Measurements from ENCODE around the gene SLC30A3.
"Not testable (repeated sequence)": the region's sequence is repeated elsewhere in the genome, so short reads cannot be mapped to it uniquely, and the experiment has no call there.

The SLC30A3 gene

DNA sequence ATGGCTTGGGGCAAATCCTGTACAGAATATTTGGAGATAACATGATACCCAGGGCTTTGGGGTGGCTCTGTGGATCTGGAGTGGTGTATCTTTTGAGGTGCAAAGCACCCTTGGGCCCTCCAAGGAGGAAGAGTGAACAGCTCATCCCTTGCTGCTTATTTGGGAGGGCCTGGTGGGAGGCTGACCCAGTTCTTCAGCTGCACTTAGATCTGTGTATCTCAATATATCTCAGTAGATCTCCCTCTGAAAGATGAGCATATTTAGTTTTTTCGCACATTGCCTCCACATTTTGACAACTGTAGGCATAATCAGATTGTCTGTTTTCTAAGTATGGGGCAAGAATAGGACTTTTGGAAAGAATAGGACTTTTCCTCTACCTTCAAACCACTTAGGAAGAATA is 22.1 kb upstream of the SLC30A3 start:
- no peak for DNase-seq

DNA sequence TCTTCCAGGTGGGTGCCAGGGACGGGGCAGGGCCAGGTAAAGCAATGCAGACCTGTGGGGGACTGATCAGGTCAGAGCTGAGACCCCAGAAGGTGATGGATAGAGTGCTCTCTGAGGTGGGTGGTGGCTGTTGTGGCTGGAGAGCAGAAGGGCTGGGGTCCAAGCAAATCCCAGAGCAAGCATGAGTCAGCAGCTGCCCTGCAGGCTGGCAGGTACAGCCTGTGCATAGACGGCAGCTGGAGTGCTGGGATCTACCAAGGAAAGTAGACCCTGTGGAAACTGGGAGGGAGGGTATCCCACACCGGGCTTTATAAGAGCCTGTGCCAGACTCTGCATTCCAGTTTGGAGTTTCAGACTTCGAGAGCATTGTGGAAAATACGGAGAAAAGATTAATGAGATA is 20.0 kb upstream of the SLC30A3 start:
- no peak for DNase-seq

DNA sequence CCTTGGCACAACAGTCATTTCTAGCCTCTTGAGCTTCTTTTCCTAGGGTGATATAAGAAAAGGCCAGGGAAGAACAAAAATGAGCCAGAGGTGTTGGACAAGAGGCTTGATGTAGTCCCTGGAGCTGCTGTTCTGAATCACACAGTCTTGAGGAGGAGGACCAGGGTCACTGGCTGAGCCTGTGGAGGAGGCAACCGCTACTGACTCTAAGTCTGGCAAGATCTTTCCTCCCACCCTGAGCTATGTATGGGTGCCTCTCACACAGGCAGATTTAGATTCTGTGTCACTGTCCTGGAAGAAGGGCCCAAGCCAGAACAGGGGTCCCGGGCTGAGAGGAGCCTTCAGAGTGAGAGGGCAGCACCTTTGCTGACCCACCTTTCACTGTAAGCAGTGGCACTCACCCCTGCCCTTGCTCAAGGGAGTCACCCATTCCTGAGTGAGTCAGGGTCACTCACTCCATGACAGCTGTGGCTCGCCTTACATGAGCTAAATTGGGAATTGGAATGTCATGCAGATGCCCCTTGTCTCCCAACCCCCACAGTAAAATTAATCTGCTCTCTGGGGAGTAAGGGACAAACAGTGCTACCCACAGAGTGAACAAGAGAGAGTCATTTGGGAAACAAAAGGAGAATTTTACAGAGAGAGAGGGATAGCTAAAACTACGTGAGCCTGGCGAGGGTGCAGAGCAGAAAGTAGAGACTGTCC is 19.2 kb upstream of the SLC30A3 start, which contains the start of gene TRIM54:
Gene TRIM54 (plus strand): TSS at position 575 of the 705 bp plus-strand sequence. CDS start 303 bp downstream, outside the sequence.
- DNase-seq: no peak

GRCh38 chr2:27281442-27281841 is 18.6 kb upstream of the SLC30A3 start:
- no peak for DNase-seq

GRCh38 chr2:27280826-27281225 is 18.0 kb upstream of the SLC30A3 start:
- no peak for DNase-seq

GRCh38 chr2:27278010-27278409 is 15.2 kb upstream of the SLC30A3 start:
- DNase-seq: no peak

DNA sequence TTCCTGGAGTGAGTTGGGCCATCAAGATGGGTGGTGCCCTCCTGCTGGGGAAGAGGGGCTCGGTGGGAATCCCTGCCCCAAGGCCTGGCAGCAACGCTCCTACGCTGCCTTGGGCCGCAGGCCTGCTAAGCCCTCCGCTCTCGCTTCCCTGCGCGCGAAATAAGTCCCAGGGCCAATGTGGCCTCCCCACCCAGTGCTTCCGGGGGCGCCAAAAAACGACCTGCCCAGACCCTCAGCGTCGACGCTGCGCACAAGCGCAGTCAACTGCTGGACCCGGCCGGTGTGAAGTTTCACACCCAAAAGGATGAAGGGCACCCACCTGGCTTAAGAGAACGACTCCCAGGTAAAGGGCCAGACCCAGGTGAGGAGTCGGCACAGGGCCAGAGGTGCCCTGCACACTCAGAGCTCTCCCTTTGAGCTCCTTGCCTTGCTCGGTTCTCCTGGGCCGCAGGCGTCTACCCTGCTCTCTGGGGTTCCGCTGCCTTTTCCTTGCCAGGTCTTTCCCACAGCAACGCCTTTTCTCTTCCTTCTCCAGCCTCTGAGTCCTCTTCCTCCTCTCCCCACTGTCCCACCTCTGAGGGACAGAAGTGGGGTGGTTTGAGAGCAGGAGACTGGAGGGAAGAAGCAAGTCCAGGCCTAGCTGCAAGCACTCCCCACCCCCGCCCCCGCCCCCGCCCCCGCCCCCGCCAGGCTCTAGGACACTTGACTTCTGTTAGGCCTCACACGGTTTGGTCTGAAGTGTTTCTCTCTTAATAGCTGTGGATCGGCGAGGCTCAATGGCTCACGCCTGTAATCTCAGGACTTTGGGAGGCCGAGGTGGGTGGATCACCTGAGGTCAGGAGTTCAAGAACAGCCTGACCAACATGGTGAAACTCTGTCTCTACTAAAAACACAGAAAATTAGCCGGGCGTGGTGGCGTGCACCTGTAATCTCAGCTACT is 12.6 kb upstream of the SLC30A3 start, which contains the start of gene DNAJC5G:
Gene DNAJC5G (plus strand): TSS at position 223 of the 940 bp plus-strand sequence. CDS start 1,296 bp downstream, outside the sequence.
- DNase-seq: no peak

DNA sequence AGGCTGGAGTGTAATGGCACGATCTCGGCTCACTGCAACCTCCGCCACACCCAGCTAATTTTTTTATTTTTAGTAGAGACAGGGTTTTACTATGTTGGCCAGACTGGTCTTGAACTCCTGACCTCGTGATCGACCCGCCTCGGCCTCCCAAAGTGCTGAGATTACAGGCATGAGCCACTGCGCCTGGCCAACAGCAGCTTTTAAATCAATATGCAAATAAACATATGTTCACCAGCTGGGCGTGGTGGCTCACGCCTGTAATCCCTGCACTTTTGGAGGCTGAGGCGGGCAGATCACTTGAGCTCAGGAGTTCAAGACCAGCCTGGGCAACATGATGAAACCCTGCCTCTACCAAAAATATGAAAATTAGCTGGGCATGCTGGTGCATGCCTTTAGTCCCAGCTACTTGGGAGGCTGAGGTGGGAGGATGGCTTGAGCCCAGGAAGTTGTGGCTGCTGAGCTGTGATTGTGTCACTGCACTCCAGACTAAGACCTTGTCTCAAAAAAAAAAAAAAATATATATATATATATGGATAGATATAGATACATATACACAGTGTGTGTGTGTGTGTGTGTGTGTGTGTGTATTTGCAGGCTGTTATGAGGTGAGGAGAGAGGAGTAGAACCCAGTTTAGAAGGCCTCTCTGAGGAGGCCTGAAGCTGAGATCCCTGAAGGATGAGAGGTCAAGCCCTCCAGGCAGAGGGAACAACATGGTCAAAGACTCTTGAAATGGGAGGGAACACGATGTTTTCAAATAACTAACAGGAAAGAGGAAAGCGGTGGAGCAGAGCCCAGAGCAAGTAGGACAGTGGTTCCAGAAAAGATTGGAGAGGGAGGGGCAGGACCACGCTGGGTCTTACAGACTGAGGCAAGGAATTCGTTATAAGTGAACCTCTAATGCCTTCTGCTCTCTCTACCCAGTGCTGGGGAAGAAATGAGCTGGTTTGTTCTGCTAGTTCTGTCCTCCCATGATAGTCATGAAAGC is 10.0 kb upstream of the SLC30A3 start:
- not testable (repeated sequence) for DNase-seq

DNA sequence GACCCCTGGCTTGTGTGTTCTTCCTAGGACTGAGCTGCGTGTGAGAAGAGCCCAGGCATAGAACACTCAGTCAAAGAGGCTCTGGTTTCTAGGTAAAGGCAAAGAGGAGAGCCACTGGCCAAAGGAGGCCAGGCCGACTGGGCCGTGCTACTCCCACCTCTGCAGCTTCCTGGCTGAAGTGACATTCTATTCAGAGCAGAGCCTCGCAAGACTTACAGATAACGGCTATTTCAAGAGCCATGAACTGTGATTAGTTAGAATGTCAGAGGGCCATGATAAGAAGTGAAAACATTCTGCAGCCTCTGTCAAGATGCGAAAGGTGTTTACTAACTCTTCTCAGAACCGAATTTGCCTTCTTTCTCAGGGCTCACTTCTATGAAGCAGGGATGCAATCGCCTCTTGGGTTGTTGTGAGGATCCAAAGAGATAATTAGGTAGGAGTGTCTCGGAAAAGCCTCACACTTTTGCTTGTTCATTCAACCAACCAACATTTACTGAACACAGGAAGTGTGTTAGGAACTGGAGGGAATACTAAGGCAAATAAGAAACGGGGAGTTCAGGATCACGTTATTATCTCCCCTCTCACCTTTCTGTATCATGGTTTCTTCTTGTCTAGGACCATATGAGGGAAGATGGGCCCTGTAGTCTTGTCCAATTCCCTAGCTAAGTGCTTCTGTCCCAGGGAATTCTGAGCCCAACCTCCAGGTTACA is 8.9 kb upstream of the SLC30A3 start:
- DNase-seq: no peak

- no peak for DNase-seq
Observed at GRCh38 chr2:27270670-27271069, 7.8 kb upstream of the SLC30A3 start.

DNA sequence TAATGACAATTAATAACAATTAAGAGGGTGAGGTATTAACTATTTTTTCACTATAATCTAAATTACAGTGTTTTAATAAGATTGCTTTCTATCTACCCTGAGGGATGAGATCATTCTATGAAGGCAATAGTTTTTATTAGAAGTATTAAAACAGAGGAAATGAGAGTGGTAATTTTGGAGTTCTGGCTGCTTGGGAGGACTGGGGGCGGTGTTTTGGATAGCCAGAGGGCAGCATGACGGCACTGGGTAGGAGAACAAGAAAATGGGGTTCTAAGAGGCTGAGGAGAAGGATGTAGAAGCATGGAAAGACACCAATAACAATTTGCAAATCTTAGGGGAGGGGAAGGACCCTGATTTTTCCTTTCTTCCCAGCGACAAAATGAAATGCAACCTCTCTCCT is 7.3 kb upstream of the SLC30A3 start:
- no peak for DNase-seq

DNA sequence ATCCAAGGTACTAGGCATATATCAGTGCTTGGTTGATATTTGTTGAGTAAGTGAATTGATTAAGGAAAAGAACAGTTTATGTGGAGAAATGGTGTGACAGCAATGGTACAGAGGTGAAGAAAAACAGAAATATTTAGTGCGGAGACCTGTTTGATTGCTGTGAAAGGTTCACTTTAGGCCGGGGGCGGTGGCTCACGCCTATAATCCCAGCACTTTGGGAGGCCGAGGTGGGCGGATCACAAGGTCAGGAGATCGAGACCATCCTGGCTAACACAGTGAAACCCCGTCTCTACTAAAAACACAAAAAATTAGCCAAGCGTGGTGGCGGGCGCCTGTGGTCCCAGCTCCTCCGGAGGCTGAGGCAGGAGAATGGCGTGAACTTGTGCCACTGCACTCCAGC is 5.4 kb upstream of the SLC30A3 start:
- DNase-seq: not testable (repeated sequence)

DNA sequence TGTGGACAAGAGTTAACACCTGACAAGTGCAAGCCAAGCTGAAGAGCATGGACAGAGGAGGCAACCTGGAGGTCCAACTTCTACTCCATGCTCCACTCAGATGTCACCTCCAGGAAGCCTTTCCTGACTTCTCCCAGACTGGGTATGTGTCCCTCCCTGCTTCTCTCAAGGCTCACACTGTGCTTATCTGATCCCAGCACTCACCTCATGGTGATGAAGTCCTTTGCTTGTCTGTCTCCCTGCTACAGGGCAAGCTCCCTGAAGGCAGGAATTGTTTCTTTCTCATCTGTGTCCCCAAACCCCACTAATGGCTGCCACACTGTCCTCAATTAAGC is 2.7 kb upstream of the SLC30A3 start:
- DNase-seq: no peak

GRCh38 chr2:27264753-27265535 is 2.1 kb upstream of the SLC30A3 start:
- DNase-seq: peak; percentile 46 to 48

DNA sequence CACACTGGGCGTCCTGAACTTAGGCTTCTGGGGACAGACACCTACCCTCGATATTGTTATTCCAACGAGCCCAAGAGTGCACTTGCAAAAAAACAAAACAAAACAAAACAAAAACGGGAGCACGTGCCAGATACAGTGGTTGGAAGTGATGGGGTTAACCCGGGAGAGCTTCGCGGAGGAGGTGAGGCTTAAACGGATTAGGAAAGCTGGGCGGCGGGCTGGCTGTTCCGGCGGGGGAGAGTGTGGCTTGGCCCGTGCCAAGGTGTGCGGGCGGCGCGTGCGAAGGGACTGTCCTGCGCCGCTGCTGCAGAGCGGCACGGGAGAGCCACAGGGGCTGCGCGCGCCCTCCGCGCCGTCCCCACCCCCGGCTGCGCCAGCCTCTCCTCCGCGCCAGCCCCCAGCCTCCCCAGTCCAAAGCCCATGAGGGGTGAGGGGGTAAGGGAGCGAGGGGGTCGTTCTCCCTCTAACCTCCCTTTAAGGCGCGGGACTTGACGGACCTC is 1.5 kb upstream of the SLC30A3 start:
- DNase-seq: no peak

DNA sequence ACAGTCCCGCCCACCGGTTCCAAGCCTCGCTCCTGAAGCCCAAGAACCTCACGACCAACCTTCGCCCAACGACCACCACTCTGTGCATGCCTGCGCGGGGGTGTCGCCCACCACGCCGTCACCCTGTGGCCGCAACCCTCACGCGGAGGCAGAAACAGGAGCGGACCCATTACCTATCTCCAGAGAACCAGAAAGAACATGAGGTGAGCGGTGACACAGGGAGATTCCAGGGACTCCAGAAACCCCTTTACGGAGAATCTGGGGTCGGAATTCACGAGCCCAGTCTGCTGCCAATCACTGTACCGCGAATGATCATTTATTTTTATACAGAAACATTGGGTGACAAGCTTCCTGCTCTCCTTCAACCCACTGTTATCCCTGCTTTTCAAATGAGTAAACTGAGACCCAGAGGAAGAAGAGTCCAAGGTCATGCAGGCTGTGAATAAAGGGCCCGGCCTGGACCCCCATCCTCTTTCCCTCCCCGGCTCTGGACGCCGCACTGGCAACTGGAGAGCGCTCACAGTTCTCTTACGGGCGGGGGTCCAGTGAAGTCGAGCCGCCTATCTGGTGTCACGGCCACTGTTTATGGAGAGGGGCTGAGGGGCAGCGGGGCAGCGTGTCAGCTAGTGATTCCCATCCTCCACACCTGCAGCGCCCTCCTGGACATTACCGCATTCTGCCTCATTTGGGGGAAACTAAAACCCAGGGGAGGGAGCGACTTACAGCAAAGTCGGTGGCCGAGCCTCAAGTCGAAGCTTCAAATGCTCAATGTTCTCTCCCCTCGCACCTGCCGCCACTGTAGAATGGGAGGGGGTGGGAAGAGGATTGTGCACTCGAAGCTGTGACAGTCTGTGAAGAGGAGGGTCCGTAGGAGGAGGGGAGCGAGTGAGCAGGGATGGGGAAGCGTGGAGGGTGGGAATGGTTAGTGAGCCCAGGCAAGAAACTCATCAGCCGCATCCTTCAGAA is 723 bp upstream of the SLC30A3 start:
- no peak for DNase-seq

DNA sequence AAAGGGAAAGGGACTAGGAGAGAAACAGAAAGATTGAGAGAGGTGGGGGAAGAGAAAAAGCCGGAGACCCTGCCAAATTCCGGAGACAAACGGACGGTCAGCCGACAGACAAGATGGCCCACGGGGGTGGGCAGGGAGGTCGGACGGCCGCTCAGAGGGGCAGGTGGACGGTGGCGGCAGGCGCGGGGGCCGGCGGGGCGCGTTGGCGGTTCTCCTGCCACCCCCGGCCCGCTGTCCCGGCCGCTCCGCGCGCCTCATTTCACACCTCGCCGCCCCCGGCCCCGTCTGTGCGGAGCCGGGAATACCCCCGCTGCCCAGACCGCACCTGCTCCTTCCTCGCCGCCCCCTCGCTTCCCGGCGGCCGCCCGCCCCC is 935 bp downstream of the SLC30A3 start:
- DNase-seq: no peak

- DNase-seq: no peak
Observed at GRCh38 chr2:27261241-27261925, 1.5 kb downstream of the SLC30A3 start.

GRCh38 chr2:27258051-27258450 is 4.8 kb downstream of the SLC30A3 start:
- DNase-seq: no peak
